Hypothalamus (tissue), 51 donors: ENCODE measurements around the gene LRTM2.

Experiments used
- DNase-seq, 51 donors: peaks; one replicate each; lab custom pipeline; 2025; lab: John Stamatoyannopoulos, UW

LRTM2 gene

DNA sequence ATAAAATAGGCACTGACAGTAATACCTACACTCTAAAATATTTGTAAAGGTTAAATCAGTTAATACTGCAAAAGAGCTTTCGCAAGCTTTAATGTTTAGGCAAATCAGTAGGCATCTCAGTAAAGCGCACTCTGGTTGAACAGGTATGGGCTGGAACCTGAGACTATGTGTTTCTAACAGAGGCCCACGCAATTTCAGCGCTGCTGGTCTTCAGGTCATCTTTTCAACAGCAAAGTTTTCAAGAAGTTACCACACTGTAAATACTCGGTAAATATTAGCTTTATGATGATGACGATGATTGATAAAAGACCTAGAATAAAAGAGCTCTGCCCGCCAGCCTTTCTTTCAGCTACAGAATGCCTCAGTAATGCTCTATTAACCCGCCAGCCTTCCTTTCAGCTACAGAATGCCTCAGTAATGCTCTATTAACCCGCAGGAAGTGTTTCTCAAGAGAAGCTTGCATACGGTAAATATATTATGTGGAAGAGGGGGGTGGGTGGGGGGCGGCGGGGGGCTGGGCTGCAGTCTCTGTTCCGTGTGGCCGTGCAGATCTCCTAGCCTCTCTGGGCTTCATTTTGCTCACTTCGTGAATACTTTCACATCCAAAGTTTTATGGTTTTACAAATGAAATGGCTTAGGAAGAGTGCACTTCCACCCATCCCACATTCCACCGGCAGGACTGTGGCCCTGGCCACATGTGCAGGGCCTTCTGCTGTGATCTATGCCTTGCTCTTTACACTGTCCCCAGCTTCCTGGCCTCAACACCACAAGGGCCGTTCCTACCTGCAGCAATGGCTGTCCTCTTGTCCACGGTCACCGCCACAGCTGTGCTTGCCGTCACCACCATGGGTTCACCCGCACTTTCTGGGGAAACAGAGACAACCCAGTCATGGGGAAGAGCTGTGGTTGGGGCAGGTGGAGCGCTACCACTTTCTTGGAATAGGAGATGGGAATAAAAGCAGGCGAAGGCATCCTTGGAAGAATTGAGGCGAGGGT, 19.9 kb downstream of the LRTM2 start:
- no peak for DNase-seq

DNA sequence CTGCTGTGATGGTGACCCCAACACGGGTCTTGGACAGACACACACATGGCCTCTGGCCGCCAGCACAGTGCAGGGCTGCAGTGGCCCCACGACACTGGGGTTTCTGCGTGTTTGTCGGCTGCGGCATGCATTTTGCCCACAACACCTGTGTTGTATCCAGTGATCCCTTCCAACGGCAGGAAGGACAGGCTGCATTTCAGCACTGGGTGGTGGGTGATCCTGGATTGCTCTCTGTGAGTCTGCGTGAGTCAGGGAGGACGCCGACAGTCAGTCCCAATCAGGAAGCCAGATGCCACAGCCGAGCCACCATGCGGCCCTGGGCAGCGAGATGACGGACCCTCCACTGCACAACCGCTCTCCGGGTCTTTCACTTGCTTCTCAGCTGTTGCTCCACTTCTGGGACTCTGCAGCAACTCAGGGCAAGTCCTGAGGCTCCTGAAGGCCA, 20.6 kb downstream of the LRTM2 start:
- DNase-seq, result no peak

DNA sequence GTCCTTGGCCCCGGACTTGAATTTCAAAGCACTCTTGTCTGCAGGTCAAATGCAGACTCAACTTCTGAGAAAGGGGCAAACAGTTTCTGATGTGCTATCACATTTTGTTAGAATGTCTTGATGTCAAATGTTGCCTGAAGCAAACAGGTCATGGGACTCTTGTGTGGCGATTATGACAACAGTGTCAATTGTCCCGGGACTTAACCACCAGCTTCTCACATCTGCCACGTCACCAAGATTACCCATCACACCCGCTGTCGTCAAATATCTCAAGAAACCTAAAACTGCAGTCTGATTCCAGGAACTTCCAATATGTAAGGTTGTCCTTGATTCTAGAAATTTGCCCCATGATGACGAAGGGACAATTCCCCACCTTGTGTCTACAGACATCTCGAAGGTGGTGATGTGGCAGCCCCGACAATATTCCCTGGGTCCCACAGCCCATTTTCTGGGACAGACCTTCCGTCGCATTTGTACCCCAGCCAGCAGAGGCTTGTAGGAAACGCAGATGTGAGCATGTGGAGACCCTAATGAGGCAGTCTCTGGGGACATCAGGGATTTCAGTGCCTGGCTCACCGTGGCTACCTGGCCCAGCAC, 21.3 kb downstream of the LRTM2 start:
- DNase-seq, result no peak

DNA sequence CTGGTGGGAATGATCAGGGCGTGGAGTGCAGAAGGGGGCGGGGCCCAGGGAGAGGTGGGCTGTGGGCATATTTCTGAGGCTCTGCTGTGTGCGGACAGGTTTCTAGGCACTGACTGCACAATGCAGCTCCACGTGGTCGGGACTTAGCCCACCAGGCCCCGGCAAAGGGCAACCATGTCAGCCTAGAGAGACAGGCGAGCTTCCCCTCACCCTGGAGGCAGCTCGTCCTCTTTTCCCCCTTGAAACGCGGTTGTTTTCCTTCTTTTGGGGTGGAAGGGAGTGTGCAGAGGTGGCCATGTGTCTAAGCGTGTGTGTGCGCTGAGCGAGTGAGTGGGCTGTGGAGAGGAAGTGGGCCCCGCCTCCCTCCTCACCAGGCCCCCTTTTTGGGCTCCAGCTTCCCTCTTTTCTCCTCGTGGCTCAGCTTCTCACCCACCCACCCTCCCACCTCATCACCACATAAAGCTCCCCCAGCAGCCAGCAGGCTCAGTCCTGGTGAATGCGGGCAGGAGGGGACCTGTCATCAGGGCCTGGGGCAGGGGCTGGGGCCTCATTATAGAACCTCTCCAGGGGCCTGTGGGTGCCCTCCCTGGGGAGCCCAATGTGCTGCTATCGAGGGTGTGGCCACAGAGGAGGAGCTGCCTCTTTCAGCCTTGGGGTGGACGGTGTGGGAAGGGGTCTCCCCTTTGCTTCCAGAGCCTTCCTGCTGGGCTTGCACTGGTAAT, 22.0 kb downstream of the LRTM2 start:
- DNase-seq, result no peak

DNA sequence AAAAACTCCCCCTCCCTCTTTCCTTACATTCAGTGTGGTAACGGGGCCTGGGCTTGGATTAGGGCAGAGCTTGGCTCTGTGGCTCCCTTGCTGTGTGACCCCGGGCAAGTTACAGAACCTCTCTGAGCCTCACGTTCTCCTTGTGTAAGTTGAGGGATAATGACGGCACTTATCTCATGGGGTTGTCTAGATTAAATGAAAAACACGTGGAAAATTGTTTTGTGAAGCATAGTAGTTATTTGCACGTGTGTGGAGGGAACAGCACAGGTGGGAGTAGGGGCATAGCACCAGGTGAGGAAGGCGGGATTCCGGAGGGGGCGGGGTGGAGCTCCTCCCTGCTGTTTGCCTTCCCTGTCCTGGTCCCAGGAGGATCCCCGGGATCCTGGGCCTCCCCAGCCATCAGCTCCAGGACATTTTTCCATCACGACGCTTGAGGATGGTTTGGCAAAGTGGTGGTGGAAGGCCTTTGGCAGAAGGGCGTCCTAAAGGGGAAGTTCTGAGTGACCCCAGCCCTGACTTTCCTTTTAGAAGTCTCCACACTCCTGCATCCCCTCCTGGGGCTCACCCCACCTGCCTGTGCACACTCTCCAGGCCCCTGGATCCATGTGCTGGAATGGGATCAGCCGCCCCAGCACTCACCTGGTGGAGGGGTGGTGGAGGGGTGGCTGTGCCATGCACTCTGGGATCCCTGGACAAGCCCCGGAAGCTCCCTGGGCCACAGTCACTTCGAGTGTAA, 22.7 kb downstream of the LRTM2 start:
- no peak for DNase-seq

DNA sequence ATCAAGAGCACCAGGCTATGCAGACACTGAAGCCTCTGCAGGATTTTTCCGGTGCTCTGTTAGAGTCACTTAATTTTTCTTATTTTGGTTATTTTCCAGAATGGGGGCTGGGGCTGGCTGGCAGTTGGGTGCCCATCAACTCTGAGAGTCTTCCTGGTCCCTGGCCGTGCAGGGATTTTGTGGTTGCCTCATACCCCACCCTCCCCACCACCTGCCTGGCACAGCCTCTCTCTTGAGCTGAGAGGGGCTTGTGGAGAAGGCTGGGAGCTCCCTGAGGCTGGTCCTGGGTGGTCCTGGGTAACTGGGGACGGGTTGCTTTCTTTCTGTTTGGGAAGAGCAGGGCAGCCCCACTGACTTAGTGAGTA, 23.3 kb downstream of the LRTM2 start:
- no peak for DNase-seq

DNA sequence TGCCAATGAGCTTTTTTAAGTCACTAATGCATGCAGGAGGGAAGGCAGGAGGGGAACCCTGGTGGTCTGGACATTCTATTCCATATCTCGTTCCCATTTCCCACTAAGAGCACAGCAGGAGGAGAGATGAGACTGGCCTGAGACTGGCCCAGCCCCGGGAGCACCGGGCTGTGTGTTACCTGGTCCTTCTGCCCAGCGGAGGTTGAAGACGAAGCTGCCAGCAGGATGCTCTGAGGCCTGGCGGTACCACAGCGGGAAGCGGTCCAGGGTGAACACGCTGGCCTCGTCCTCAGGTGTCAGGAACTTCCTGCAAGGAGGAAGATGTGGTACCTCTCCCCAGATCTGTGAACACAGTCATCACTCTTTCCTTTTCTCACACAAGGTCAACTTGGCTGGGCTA, 23.9 kb downstream of the LRTM2 start:
- DNase-seq, result no peak

DNA sequence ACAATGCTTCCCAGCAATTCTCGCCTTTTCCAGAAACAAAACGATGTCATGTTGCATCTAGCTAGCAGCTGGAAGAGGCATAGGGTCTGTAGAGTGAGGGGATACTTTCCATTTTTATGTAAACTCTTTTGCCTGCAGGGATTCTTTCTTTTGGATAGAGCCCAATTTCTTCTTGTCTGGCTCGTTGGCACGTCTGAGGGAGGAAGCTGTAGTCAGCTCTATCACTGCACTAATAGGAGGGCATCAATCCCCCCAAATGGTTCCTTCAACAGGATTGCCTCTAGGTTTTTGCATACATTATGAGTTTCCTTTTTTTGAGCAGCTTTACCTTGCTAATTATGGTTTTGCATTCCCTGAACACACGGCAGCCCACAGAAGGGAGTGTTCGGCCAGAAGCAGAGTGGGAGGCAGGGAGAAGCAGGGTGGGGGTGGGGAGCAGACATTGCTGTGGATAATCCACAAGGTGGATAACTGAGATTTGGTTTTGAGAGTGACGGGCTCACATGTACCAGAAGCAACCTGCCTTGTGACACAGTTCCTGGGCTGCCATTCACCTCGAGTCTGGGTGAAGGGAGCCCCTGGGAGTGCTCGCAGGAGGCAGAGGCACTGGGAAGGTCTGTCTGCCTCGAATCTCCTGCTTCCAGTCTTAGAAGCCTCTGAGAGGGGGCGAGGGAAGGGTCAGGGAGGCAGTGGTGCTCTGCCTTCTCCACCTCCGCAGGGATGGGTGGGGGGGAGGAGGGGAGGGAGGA, 24.5 kb downstream of the LRTM2 start:
- peak in 1 of 51 donors; percentile 19 for DNase-seq

DNA sequence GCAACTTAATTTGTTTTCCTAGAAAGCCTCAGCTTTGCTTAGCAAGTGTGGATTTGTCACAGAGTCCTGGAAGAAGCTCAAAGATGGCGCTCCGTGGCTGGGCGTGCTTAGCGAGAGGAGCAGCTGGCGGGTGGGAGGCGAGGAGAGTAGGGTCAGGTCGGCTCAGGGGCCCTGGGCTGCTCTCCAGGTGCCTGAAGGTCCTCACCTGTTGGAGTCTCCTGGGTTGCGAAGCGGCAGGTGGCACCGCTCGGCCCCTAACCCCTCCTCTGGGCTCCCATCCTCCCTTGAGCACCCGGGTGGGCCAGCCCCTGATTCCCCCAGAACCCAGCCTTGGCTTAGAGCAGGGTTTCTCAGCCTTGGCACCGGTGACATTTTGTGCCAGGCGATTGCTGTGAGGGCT, 25.1 kb downstream of the LRTM2 start:
- DNase-seq, result no peak

DNA sequence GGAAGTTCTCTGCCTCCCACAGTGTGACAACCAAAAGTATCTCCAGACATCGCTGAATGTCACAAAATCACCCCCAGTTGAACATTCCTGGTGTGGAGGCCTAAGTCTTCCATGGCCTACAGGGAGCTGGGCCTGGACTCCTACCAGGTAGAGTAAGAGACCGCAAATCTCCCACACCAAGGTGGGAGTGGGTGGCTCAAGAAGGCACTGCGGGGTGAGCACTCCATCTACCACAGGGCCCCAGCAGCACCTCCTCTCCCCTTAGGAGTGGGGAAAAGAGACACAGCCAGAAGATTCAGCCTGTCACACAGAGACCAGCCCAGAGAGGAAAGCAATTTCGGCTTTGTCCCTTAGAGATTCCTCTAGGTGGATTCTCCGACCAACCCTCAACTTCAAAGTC, 25.5 kb downstream of the LRTM2 start:
- DNase-seq, result no peak

DNA sequence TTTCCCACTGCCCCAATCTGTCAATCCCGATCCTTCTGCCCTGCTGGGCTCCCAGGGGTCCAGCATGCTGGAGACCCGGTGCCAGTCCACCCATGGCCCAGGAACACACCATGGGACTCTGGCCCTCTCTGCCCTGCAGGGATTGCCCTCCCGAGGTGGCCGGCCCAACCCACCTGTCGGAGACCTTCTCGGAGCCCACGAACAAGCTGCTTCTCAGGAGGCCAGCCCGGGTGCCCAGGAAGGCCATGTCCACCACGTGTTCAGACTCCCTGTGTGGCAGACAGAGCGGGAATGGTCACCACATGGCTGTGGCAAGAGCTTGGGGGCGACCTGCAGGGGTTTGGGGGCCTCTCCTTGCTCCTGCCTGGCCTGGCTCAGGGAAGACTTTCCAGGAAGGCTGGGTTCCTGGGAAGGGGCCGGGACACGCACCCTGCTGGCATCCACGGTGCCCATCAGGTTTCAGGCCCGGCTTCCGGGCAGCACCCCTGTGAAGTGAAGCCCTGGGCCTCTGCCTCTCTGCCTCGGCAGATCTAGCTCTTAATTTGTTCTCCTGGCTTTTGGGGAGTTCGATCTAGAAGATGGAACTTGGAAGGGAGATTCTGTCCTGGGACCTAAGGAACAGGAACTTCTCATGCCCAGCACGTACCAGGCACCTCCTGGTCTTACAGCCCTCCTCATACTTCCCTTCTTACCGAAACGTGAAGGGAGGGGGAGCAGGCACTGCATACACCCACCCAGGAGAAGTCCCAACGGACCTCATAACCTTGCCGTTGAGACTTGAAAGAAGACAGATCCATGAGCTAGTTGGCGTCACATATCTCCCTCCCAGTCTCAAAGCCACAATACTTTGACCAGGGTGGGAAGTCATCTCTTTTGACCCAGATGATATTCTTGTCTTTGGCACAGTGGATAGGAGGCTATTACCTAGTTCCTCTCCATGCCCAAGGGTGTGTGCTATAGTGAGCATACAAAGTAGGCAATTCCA, 26.3 kb downstream of the LRTM2 start:
- DNase-seq, result no peak

DNA sequence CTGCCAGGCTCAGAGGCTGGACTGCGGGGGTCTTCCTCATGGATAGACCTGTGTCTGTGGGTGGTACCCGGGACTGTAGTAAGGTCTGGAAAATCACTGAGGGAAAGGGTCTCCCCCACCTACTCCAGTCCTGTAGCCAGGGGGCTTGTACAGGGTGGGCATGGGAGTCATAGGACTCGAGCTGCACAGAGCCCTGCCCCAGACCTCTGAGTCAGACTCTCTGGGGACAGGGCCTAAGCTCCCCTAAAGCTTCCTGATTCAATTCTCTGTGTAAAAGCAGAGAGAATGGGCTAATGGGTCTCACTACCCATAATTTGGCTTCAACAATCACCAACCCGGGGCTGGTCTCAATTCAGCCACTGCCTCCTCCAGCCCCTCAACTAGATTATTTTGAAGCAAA, 27.0 kb downstream of the LRTM2 start:
- no peak for DNase-seq

DNA sequence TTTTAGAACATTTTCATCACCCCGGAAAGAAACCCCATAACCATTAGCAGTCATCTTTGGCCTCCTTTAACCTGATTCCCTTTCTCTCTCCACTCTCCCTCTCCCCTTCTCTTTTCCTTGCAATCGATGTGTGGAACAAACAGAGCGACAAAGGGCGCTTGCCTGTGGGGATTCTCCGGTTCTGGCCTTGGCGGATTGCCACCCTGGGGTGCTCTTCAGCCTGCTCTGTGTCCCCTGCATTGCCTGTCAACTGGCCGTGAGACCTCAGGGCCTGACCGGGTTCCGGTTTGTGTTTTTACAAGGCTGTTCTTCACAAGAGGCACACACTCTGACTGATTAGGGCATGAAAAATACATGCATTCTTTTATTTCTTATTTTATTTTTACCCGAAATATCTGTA, 27.8 kb downstream of the LRTM2 start:
- DNase-seq, result no peak

DNA sequence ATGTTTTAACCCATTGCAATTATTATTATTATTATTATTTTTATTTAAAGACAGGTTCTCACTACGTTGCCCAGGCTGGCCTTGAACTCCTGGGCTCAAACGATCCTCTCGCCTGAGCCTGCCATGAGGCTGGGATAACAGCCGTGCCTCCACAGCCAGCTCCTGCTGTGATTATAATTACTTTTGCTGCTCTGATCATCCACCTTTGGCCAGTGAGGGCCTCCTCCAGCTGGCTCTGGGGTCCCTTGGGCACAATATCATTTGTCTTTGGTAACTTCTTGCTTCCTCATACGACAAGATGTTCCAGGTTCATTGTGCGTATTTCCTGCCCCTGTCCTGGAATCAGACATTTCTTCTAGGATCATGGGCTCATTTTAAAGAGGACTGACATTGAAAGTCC, 28.4 kb downstream of the LRTM2 start:
- no peak for DNase-seq

DNA sequence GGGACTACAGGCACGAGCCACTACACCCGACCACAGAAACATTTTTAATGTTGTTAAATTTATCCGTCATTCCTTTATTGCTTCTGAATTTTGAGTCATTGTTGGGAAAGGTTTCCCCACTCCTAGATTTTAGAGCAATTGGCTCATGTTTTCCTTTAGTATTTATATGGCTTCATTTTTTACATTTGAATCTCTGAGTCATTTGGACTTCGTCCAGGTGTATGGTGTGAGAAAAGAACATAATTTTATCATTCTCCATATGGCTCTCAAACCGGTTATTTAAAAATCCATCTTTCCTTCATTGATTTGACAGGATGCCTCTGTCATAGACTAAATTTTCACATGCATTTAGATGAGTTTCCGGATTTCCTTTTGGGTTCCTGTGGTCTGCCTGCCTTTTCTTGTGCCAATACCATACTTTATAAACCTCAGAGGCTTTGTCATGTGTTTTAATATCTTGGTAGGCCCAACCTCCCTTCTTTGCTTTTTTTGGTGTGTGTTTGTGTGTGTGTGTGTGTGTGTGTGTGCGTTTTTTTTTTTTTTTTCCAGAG, 30.9 kb downstream of the LRTM2 start:
- no peak for DNase-seq

DNA sequence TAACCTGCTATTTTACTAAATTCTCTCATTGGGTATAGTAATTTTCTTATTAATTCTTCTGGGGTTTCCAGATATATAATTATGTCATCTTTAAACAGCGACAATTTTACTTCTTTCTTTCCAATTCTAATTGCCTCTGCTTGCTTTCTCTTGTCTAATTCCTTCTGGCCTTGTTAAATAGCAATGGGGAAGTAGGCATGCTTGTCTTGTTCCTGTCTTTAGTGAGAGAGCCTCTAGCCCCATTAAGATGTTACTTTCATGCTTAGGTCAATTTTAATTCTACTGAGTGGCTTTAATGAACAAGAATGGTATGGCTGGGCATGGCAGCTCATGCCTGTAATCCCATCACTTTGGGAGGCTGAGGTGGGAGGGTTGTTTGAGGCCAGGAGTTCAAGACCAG, 31.7 kb downstream of the LRTM2 start:
- no peak for DNase-seq

DNA sequence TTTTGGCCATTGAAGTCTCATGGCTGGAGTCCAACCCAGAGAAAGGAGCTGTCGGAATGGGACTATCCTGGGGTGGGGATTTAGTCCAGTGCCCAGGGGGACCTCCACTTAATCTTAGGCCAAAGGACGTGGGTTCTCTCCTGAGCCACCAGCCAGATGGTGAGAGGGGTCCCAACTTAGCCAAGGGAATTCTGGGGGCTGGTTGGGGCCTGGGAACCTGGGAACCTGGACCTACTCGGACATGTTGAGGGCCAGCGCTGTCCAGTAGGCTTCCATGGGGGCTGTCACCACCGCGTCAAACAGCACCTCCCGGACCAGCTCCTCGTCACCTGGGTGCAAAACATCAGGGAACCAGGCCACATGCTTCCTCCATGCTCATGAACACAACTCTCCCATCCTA, 33.4 kb downstream of the LRTM2 start:
- no peak for DNase-seq

DNA sequence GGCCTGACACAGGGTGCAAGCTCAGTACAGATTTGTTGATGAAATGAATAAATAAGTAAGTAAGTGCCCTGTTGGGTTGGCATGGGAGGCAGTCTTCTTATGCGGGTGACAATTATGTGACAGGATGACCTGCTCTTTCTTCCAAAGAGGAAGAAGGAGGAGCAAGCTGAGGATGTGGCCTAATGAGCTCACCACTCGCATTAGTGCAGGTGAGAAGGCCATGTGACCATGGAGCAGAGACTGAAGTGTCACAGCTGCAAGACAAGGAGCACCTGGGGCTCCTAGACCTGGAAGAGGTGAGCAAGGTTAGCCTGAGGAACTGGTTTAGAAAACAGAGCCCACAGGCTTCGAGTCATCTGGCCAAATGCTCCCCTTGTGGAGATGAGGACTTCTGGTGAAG, 34.9 kb downstream of the LRTM2 start:
- DNase-seq, result no peak

DNA sequence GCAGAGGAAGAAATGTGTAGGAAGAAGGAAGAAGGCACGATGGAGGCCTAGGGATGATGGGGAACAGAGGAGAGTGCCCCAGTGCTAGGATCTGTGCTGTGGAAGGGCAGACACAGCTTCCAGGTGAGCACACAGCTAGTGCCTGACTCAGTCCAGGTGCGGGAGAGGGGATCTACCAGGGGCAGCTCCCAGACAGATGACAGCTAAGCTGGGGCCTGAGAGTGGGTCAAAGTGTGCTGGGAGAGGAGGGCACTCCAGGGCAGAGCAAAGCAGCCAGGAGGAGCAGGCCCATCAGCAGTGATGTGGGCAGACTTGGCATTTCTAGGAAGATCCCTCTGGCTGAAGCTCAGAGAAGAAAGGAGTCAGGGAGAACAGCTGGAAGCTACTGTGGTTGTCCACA, 36.7 kb downstream of the LRTM2 start:
- no peak for DNase-seq
